ENCODE data around the gene PTPRZ1. TPM values are rescaled to one million over a fixed set of nuclear protein-coding genes. Genes with fewer than 3 reads are reported as not detected.

PTPRZ1 gene
- total and polyA plus RNA-seq, 2 of the 4 experiments (the other 2 are of a cell fraction): not detected

GRCh38 chr7:121916211-121916610 is 43.2 kb downstream of the PTPRZ1 start:
- no peak overlapping the region for H4K5ac ChIP-seq (ENCODE audit: low read depth, low read length)
- POLR2A ChIA-PET (ENCODE audit: unreplicated experiment): no interaction called here
- DNase-seq (no peak), ATAC-seq (ENCODE audit: low read depth) (no peak)
- no peak overlapping the region for H3K4ac ChIP-seq (ENCODE audit: low read depth, low read length)
- in situ Hi-C loops (cut with MboI; ENCODE audit: low sequenced_read_pairs) (no loop called here), dilution Hi-C loops (cut with HindIII; ENCODE audit: low sequenced_read_pairs, unreplicated experiment) (no loop called here), intact Hi-C loops (cut with micrococcal nuclease) (no loop called here)
- TF ChIP-seq CEBPB (IDR thresholded peaks at IDR 0.05; ENCODE audit: low read depth, low read length) (no peak), NFE2L2 (IDR thresholded peaks at IDR 0.05; ENCODE audit: low read depth, low read length) (no peak), BHLHE40 (IDR thresholded peaks at IDR 0.05; ENCODE audit: low read depth, low read length) (no peak), RCOR1 (IDR thresholded peaks at IDR 0.05; ENCODE audit: insufficient replicate concordance, low read length) (no peak), SMC3 (IDR thresholded peaks at IDR 0.05; ENCODE audit: low read depth, low read length) (no peak)
- H3K56ac ChIP-seq (ENCODE audit: extremely low read depth, insufficient read depth, low read length): no peak overlapping the region
- no peaks in the 10 kb centered on the region for H3K27me3 ChIP-seq (ENCODE audit: control insufficient read depth, insufficient read depth, low read length)
- no peak overlapping the region for H2BK5ac ChIP-seq (ENCODE audit: low read depth, low read length, poor library complexity, severe bottlenecking)
- H4K8ac ChIP-seq (ENCODE audit: low read depth in 2 of 2, low read length in 2 of 2): no peak overlapping the region
- H2AK9ac ChIP-seq (replicated peaks; ENCODE audit: low read depth, low read length, poor library complexity): no peak overlapping the region
- H3K4me1 ChIP-seq (ENCODE audit: control insufficient read depth, insufficient read depth, low read length): no peaks in the 10 kb centered on the region
- no peak overlapping the region for H2BK120ac ChIP-seq (ENCODE audit: low read depth, low read length)
- no peak overlapping the region for H3K4me3 ChIP-seq (ENCODE audit: insufficient read depth, low read depth, low read length)
- H3K9me3 ChIP-seq (ENCODE audit: control insufficient read depth, insufficient read depth, low read length): no peaks in the 10 kb centered on the region
- H4K91ac ChIP-seq (ENCODE audit: insufficient read depth, low read depth, low read length): no peak overlapping the region
- no peaks in the 10 kb centered on the region for H3K36me3 ChIP-seq (ENCODE audit: control insufficient read depth, insufficient read depth, low read length)
- H2AK5ac ChIP-seq (ENCODE audit: low read depth, low read length): no peak overlapping the region
- H2BK15ac ChIP-seq (ENCODE audit: low read depth, low read length): no peak overlapping the region
- H3K9ac ChIP-seq (ENCODE audit: low read depth, low read length): no peak overlapping the region
- H4K20me1 ChIP-seq (ENCODE audit: insufficient read depth, low read length): no peaks in the 10 kb centered on the region
- H2AFZ ChIP-seq (replicated peaks; ENCODE audit: low read length, poor library complexity): no peak overlapping the region
- no peak overlapping the region for H3K18ac ChIP-seq (ENCODE audit: low read depth, low read length)
- no peak overlapping the region for H3K23ac ChIP-seq (ENCODE audit: low read depth, low read length)
- no peaks in the 10 kb centered on the region for H3K79me1 ChIP-seq (ENCODE audit: low read depth in 1 of 2, low read length in 2 of 2)
- H3K27ac ChIP-seq (ENCODE audit: insufficient read depth, low read length): no peak overlapping the region
- H3K4me2 ChIP-seq (ENCODE audit: low read depth, low read length): no peak overlapping the region
- CTCF ChIA-PET: interaction anchor here (0.6 kb wide), 1 partner anchor 87 kb away, joined by 3 read pairs; no protein-coding TSS in a partner anchor
- H3K14ac ChIP-seq (replicated peaks; ENCODE audit: low read depth, low read length): no peak overlapping the region
- no peak overlapping the region for H2BK20ac ChIP-seq (ENCODE audit: low read depth, low read length)
- no CpG with 5 or more reads among the region's 4 CpGs for WGBS, 2 experiments (ENCODE audit: extremely low coverage in 2 of 2, insufficient read length in 1 of 2)
- BruUV-seq (replicated peaks): no TSS peak
- no peaks in the 10 kb centered on the region for H3K9me1 ChIP-seq (ENCODE audit: insufficient read depth, low read length)
